Testis (tissue), 2 donors: ENCODE measurements around the gene NR4A1.

Source experiments
- CTCF ChIP-seq, 3 experiments: fragments of 450-650 bp in 2 of 3; fragments of 200-600 bp in 1 of 3; sonication (generic) in 1 of 3; IDR thresholded peaks; one replicate each; pipeline ENCODE4 v1.5.1; 2016 to 2019; ENCODE audit warnings: antibody characterized with exemption in 3 of 3, mild to moderate bottlenecking in 2 of 3, moderate library complexity in 1 of 3
- POLR2A ChIP-seq: fragments of 450-650 bp; IDR thresholded peaks from one replicate; pipeline ENCODE4 v1.6.1; 2017; ENCODE audit warnings: antibody characterized with exemption, mild to moderate bottlenecking, moderate library complexity

GRCh38 chr12:52054833-52055730 lies 3.8 kb downstream of the NR4A1 start:
- TF ChIP-seq POLR2A, result no peak
- TF ChIP-seq CTCF (IDR thresholded peaks at IDR 0.05), result no peak
